Activated CD8-positive, alpha-beta memory T cell treated with anti-CD3 and anti-CD28 coated beads for 1 hour (primary cell): ENCODE measurements around the gene OR4N5.

Experiments used
- DNase-seq, 2 donors: peaks; one replicate each; pipeline ENCODE4 v3.0.0-alpha.2; 2020; ENCODE audit warnings: low read depth in 1 of 2; ENCODE audit errors: extremely low read depth in 1 of 2

The OR4N5 gene

DNA sequence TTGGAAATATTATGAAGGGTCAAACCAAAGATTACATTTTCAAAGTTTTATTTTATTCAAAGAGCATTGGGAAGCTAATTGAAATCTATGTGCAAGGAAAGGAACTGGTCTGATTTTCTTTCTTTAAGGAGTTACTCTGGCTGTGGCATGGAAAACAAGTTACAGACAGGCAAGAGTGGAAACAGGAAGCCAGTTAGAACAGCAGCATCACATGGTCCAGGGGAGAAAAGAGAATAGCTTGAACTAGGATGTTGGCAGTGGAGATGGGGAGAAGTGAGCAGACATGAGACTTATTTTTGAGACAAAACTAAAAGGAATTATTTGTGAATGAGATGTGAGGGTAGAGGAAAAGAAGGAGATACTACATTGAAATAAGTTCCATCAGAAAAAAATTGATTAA is 55.5 kb downstream of the OR4N5 start:
- no peak for DNase-seq
